NCI-H1092 (cell line): ENCODE data around the gene PRPS1.
"Not testable (repeated sequence)": the region's sequence is repeated elsewhere in the genome, so short reads cannot be mapped to it uniquely, and the experiment has no call there.

Experiments used
- DNase-seq: peaks from one replicate; lab custom pipeline; 2025; lab: John Stamatoyannopoulos, UW

Gene PRPS1

GRCh38 chrX:107674480-107675364 lies 46.4 kb downstream of the PRPS1 start:
- no peak for DNase-seq

GRCh38 chrX:107675365-107675654 lies 47.0 kb downstream of the PRPS1 start:
- DNase-seq: no peak

- DNase-seq: no peak
Measured at GRCh38 chrX:107675823-107676555, 47.7 kb downstream of the PRPS1 start.

DNA sequence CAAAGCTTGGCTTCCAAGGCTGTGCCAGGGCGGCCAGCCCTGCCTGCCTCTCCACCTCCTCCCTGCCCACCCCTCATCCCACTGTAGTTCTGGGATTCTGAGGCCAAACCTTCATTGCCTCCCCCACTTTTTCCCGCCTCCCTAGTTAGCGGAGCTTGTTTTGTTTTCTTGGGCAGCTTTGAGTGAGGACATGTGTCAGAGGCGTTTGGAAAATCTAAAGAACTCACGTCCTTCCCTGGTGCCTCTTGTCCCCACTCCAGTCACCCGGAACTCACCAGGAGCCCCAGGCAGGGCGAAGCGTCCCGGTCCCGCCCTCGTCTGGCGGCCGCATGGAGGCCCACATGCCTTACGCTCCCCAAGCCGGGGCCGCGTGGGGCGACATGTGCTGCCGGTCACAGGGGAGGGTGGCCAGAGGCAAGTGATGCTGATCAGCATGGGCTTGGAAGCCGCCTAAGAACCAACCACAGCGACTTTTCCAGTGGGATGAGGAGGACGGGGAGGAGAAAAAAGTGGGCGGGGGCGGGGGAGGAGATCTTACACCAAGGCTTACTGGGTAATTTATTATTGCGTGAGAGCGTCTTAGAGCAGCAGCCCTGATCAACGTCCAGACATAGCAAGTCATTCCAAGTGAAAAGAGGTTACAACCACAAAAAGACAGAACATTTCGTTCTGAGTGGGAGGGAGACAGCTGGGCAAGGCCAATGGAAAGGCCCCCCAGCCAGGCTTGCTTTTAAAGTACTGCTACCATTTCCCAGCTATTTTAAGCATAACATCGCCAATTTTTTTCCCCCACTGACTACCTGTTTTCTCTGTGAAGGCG lies 48.5 kb downstream of the PRPS1 start:
- no peak for DNase-seq

- no peak for DNase-seq
Measured at GRCh38 chrX:107677501-107677901, 49.2 kb downstream of the PRPS1 start.

DNA sequence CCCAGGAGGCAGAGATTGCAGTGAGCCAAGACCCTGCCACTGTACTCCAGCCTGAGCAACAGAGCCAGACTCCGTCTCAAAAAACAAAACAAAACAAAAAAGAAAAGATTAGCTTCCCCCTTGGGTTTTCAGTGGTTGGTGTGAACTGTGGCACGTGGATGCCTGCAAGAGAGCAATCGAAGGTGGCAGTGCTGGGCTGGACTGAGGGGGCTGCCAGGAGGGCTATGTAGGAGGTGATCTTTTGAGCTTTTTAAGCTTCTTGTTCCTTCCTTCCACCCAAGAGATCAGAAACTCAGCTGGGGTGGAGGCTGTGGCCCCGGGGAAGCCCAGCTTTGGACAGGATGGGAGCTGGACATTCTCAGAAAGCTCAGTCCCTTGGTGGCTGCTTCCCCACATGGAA lies 49.6 kb downstream of the PRPS1 start:
- DNase-seq: no peak

DNA sequence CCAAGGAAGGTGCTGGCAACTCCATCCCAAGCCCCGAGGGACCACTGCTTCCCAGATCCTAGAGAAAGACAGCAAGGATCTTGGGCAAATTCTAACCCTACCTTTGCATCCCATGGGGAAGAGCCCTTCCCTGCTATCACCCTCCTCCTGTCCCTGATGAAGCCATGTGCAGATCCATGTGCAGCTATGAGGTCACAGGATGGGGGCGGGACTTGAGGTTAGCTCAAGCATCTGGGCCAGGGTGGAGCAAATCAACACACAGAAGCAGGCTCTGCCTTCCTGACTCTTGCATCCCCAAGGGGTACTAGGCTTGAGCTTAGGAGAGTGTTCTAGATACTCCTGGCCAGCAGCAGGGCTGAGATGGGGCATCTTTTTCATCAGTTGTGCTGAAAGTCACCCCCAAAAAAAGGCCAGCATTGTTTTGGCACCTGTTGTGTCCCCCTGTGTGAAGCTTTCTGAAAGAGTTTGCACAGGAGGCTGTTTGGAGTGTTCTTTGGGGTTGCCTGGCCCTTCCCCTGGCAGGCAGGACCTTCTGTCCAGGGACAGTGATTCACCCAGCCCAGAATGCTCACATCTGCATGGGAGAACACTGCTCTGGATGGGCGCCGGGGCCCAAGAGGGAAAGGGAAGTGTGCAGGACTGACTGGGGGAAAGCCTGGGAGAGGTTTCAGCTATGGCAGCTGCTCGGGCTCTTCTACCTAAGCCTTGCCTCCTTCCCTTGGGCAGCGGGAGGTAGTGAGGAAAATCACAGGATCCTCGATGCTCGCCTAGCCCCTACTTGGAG lies 50.8 kb downstream of the PRPS1 start:
- no peak for DNase-seq

GRCh38 chrX:107682256-107682655 lies 53.9 kb downstream of the PRPS1 start:
- no peak for DNase-seq

DNA sequence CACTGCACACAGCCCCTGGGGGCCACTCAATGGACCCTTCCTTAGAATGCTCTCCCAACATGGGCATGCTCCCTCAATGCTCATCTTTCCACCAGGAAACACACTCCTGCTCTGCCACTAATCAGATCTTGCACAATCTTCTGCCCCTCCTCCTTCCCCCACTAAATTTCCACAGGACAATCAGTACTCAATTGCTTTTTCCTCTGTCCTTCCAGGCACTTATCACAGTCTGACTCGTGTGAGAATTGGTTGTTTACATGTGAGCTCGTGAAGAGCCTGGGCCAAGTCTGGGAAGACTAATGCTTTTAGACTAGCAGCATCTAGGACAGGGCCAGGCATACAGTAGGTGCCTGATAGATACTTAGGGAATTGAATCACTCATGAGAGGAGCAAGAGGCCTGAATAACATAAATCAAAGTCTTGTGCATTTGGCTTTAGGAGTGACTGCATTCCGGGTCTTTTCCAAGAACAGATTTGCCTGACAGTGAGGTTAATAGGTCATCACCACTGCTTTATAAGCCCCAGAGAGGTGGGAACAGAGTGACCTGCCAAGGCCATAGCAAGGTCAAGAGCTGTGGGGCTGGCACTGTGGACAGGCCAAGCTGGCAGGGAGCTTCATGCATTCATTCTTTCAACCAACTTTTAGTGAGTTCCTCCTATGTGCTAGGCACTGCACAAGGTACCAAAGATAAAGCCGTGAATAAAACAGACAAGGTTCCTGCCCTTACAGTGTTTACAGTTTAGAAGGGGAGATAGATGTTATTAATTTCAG lies 55.0 kb downstream of the PRPS1 start:
- DNase-seq: no peak

GRCh38 chrX:107683931-107684330 lies 55.6 kb downstream of the PRPS1 start:
- DNase-seq: no peak

DNA sequence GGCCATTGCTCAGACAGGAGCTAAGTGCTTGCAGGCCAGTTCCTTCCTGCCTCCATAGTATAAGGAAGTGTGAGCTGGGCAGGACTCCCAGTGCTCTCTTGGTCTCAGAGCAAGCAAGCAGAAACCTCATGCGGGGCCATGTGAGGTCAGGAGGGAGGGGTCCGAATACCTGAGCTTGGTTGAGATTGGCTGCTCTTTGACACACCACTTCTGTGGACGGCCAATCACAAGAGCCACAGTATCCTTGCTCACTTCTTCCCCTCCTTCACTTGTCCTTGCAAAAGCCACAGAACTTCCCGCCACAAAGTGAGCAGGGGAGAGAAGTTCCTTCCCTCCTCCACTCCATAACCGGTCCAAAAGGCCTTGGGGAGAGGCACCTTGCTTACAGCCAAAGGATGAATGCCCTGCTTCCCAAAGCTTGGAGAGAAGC lies 56.7 kb downstream of the PRPS1 start:
- DNase-seq: no peak

GRCh38 chrX:107685586-107685985 lies 57.3 kb downstream of the PRPS1 start:
- DNase-seq: not testable (repeated sequence)

- DNase-seq: no peak
Measured at GRCh38 chrX:107686026-107686425, 57.7 kb downstream of the PRPS1 start.

DNA sequence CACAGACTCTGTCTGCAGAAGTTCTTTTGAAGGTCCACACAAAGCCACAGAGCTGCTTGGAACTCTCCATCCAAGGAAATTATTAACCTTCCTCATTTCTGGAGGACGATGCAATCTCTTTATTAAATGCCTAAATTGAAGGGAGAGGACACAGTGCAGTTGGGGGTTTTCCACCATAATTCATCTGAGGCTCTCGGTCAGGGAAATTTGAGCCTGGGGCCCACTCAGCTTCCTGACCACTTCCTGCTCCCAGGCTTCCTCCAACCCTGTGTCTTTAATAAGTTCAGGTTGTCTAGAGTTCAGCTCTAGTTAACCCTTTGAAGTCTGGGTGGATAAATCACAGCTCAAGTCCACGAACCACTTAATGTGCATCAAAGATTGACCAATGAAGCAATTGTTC lies 58.5 kb downstream of the PRPS1 start:
- no peak for DNase-seq

DNA sequence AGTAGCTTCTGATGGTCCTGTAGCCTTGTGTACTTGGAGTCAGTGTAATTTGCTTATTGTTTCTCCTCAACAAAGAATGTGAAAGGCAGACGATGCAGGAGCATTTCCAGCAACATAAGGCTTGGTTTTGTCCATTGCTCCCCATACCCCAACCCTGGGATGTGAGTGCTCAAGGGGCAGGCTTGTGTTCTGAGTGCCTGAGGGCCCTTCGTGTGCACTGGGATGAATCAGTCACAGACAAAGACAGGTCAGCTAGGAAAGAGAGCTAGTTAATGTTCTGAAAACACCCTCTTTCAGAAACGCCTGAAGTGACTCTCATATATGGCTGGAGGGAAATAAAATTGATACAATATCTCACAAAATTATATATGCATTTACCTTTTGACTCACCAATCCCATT lies 59.1 kb downstream of the PRPS1 start:
- no peak for DNase-seq

DNA sequence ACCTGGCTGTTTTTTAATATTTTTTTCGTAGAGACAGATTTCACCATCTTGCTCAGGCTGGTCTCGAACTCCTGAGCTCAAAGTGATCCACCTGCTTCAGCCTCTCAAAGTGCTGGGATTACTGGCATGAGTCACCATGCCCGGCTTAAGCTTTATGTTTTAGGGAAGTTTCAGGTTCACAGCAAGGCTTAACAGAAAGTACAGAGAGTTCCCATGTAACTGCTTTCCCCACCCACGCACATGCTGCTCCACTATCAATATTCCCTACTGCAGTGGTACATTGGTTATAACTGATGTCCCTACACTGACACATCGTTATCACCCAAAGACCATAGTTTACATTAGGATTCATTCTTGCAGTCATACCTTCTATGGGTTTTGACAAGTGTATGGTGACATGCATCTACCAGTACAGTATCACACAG lies 62.7 kb downstream of the PRPS1 start:
- no peak for DNase-seq

GRCh38 chrX:107699616-107700015 lies 71.3 kb downstream of the PRPS1 start:
- no peak for DNase-seq

DNA sequence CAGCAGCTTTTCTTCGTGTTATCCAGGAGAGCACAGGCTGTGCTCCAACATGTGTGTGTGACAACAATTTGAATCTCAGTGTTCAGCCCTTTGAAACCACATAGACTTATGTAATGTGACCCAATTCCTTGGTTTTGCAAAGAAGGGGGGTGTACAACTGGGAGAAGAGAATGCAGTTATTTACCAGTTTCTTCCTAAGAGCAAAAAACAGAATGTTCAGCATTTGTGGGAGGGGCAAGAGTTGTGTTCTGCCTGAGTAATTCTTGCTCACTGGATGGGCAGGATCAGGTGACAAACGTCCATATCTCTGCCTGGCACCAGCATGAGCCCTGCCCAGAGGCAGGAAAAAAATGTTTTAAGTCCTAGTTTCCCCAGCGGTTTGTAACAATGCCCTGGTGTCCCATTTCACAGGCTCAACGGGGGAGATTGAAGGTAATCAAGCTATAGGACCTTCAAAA lies 72.0 kb downstream of the PRPS1 start:
- DNase-seq: no peak
